B cell (primary cell): ENCODE data around the gene OSM.

Source experiments
- CTCF ChIP-seq: fragments of 200-600 bp; IDR thresholded peaks from one replicate; pipeline ENCODE4 v1.8.0; 2022; ENCODE audit warnings: antibody characterized with exemption, mild to moderate bottlenecking
- EZH2 ChIP-seq: IDR thresholded peaks from 2 replicates; pipeline ENCODE4 v1.6.1; 2012; ENCODE audit warnings: borderline replicate concordance, low read depth, mild to moderate bottlenecking, moderate library complexity, low read length; ENCODE audit not compliant: insufficient read depth, poor library complexity, severe bottlenecking

GRCh38 chr22:30241576-30242371, 24.9 kb downstream of the OSM start:
- TF ChIP-seq CTCF (no peak), EZH2 (no peak)
